ENCODE measurements around the gene DNAAF8.

Gene DNAAF8

GRCh38 chr16:4749700-4750257, 15.4 kb downstream of the DNAAF8 start:
- TF ChIP-seq FOXP2 (optimal IDR thresholded peaks at IDR 0.05; ENCODE audit: borderline replicate concordance, extremely low read depth, extremely low read length, insufficient read depth): no peak
- TF ChIP-seq POLR2AphosphoS5 (IDR thresholded peaks at IDR 0.05; ENCODE audit: low read depth, low read length): no peak
- TF ChIP-seq REST (IDR thresholded peaks at IDR 0.05; ENCODE audit: insufficient read depth in 1 of 2, low read depth in 2 of 2, low read length in 2 of 2): no peak
- no peak for TF ChIP-seq SIN3A (IDR thresholded peaks at IDR 0.05; ENCODE audit: borderline replicate concordance, insufficient read depth, low read length)
- no peak for TF ChIP-seq TAF1 (IDR thresholded peaks at IDR 0.05; ENCODE audit: borderline replicate concordance, insufficient read depth, low read length)

- no peak for TF ChIP-seq REST (IDR thresholded peaks at IDR 0.05; ENCODE audit: insufficient read depth in 1 of 2, low read depth in 2 of 2, low read length in 2 of 2)
- TF ChIP-seq TAF1 (IDR thresholded peaks at IDR 0.05; ENCODE audit: borderline replicate concordance, insufficient read depth, low read length): no peak
- no peak for TF ChIP-seq FOXP2 (optimal IDR thresholded peaks at IDR 0.05; ENCODE audit: borderline replicate concordance, extremely low read depth, extremely low read length, insufficient read depth)
- TF ChIP-seq POLR2AphosphoS5 (IDR thresholded peaks at IDR 0.05; ENCODE audit: low read depth, low read length): no peak
- no peak for TF ChIP-seq SIN3A (IDR thresholded peaks at IDR 0.05; ENCODE audit: borderline replicate concordance, insufficient read depth, low read length)
Observed at GRCh38 chr16:4750896-4751295, 16.6 kb downstream of the DNAAF8 start.

- TF ChIP-seq FOXP2 (optimal IDR thresholded peaks at IDR 0.05; ENCODE audit: borderline replicate concordance, extremely low read depth, extremely low read length, insufficient read depth): no peak
- TF ChIP-seq POLR2AphosphoS5 (IDR thresholded peaks at IDR 0.05; ENCODE audit: low read depth, low read length): no peak
- no peak for TF ChIP-seq SIN3A (IDR thresholded peaks at IDR 0.05; ENCODE audit: borderline replicate concordance, insufficient read depth, low read length)
- TF ChIP-seq REST (IDR thresholded peaks at IDR 0.05; ENCODE audit: insufficient read depth in 1 of 2, low read depth in 2 of 2, low read length in 2 of 2): no peak
- TF ChIP-seq TAF1 (IDR thresholded peaks at IDR 0.05; ENCODE audit: borderline replicate concordance, insufficient read depth, low read length): no peak
Observed at GRCh38 chr16:4752351-4753100, 18.2 kb downstream of the DNAAF8 start.

GRCh38 chr16:4753227-4753626, 18.9 kb downstream of the DNAAF8 start:
- no peak for TF ChIP-seq SIN3A (IDR thresholded peaks at IDR 0.05; ENCODE audit: borderline replicate concordance, insufficient read depth, low read length)
- TF ChIP-seq TAF1 (IDR thresholded peaks at IDR 0.05; ENCODE audit: borderline replicate concordance, insufficient read depth, low read length): no peak
- TF ChIP-seq FOXP2 (optimal IDR thresholded peaks at IDR 0.05; ENCODE audit: borderline replicate concordance, extremely low read depth, extremely low read length, insufficient read depth): no peak
- no peak for TF ChIP-seq REST (IDR thresholded peaks at IDR 0.05; ENCODE audit: insufficient read depth in 1 of 2, low read depth in 2 of 2, low read length in 2 of 2)
- no peak for TF ChIP-seq POLR2AphosphoS5 (IDR thresholded peaks at IDR 0.05; ENCODE audit: low read depth, low read length)
